Cardiac muscle cell (in vitro differentiated cells and primary cell): ENCODE measurements around the gene SNRPD3. TPM values are rescaled to one million over a fixed set of nuclear protein-coding genes. Genes with fewer than 3 reads are reported as not detected.
A peak's percentile ranks its signal among the peaks of the same experiment; 100 is the strongest.
"Not testable (repeated sequence)": the region's sequence is repeated elsewhere in the genome, so short reads cannot be mapped to it uniquely, and the experiment has no call there.

Experiments used
- DNase-seq, 2 donors: peaks; one replicate each; pipeline versions ENCODE4 v3.0.0 to v3.0.0-alpha.2; 2010 to 2017; ENCODE audit warnings: low read depth in 1 of 2, low spot score in 1 of 2
- H3K27ac ChIP-seq: fragments of 200-600 bp; sonication (generic); 2 replicates; pipeline ENCODE4 v1.5.1; 2016
- H3K27me3 ChIP-seq: fragments of 200-600 bp; sonication (generic); 2 replicates; pipeline ENCODE4 v1.6.0; 2016; ENCODE audit warnings: control low read depth
- H3K36me3 ChIP-seq: fragments of 200-600 bp; sonication (generic); 2 replicates; pipeline ENCODE4 v1.5.1; 2016; ENCODE audit warnings: control low read depth
- H3K4me1 ChIP-seq: fragments of 200-600 bp; sonication (generic); 2 replicates; pipeline ENCODE4 v1.8.1; 2017; ENCODE audit warnings: low read depth, mild to moderate bottlenecking, mixed run types
- H3K4me3 ChIP-seq: fragments of 200-600 bp; sonication (generic); 2 replicates; pipeline ENCODE4 v1.5.1; 2016; ENCODE audit warnings: mild to moderate bottlenecking
- H3K9me3 ChIP-seq: fragments of 200-600 bp; sonication (generic); 2 replicates; pipeline ENCODE4 v1.5.1; 2017; ENCODE audit warnings: low read depth, mild to moderate bottlenecking, control low read depth
- CTCF ChIP-seq: IDR thresholded peaks from 2 replicates; pipeline ENCODE4 v1.5.1; 2012; ENCODE audit warnings: low read depth, mild to moderate bottlenecking, low read length
- polyA plus RNA-seq: library from polyadenylated mRNA; unstranded; fragments of >200 nt; fragmentation: Nextera tagmentation; extraction: Ambion mirVana; gene quantifications from 2 replicates; pipeline ENCODE4 v1.2.1, GENCODE V29; 2016
- total RNA-seq: library from RNA; depleted of rRNA; stranded (reverse); fragments of >200 nt; gene quantifications from 2 replicates; pipeline ENCODE4 v1.2.3, GENCODE V29; 2016

Gene SNRPD3
- total and polyA plus RNA-seq, 2 experiments from 2014 or later = 119 to 222 TPM

DNA sequence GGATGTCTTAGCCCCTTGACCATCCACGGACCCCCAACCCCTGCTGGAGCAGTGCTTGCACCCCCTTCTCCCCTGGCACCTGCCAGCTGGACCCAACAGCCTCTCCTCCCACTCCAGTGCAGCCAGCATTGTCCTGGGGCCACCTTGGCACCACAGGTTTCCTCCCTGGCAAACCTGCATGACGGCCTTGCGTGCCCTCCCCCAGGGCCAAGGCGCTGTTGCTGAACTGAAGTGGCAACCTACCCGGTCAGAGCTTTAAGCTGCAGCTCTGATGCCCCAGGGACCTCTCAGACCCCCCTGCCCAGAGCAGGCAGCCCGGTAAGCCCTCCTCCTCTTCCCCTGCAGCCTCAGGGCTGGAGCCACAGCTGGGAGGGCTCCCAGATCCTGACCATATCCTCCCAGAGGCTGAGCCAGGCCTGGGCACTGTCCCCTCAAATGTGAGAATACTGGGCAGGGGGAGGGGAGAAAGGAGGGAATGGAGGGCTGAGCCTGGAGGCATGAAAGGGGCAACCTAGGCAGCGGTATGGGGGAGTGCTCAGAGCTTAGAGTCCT lies 38.8 kb downstream of the SNRPD3 start:
- TF ChIP-seq CTCF = no peak
- H3K36me3 ChIP-seq = no peaks in the 10 kb centered on the region
- no peaks in the 10 kb centered on the region for H3K4me1 ChIP-seq
- peak overlapping the region; percentile 17 for H3K27ac ChIP-seq
- H3K4me3 ChIP-seq = no peak overlapping the region
- no peaks in the 10 kb centered on the region for H3K27me3 ChIP-seq
- no peak for DNase-seq
- no peaks in the 10 kb centered on the region for H3K9me3 ChIP-seq

DNA sequence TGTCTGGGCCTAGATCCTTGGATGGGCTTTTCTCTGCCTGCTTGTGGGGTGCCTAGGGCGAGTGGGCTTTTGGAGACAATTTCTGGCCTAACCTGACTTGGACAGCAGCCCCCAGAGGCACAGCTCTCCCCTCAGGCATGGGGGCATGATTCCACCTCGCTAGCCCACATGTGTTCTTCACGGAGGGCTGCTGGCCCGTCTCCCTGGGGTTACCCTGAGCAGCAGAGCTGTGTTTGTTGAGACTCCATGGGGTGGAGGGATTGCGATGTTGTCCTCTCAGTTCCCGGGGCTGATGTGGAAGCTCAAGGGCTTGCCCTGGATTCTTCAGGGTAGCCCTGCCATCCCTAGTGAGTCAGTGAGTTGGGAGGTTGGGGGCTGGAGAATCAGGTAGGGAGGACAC lies 39.4 kb downstream of the SNRPD3 start:
- H3K36me3 ChIP-seq = no peaks in the 10 kb centered on the region
- DNase-seq = no peak
- H3K4me3 ChIP-seq = no peak overlapping the region
- H3K9me3 ChIP-seq = no peaks in the 10 kb centered on the region
- H3K27me3 ChIP-seq = no peaks in the 10 kb centered on the region
- TF ChIP-seq CTCF = no peak
- H3K27ac ChIP-seq = no peak overlapping the region
- no peaks in the 10 kb centered on the region for H3K4me1 ChIP-seq

DNA sequence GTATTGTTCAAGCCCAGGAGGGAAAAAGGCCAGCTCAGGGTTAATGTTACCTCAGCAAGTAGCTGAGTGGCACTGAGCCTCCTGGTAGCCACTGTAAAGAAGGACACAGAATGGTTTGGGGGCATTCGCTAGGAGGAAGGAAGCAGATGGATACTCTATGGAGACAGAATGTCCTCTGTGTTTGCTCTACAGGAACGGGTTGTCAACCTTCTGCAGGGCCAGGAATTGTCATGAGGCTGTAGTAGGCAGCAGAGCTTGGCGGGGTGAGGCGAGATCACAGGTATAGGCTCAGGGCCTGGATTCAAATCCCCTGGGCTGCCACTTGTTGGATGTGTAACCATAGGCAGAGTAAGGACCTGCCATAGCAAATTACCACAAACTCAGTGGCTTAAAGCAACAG lies 40.1 kb downstream of the SNRPD3 start:
- no peak overlapping the region for H3K27ac ChIP-seq
- no peaks in the 10 kb centered on the region for H3K9me3 ChIP-seq
- no peaks in the 10 kb centered on the region for H3K36me3 ChIP-seq
- H3K4me3 ChIP-seq = no peak overlapping the region
- H3K27me3 ChIP-seq = no peaks in the 10 kb centered on the region
- no peak for DNase-seq
- no peaks in the 10 kb centered on the region for H3K4me1 ChIP-seq
- no peak for TF ChIP-seq CTCF

DNA sequence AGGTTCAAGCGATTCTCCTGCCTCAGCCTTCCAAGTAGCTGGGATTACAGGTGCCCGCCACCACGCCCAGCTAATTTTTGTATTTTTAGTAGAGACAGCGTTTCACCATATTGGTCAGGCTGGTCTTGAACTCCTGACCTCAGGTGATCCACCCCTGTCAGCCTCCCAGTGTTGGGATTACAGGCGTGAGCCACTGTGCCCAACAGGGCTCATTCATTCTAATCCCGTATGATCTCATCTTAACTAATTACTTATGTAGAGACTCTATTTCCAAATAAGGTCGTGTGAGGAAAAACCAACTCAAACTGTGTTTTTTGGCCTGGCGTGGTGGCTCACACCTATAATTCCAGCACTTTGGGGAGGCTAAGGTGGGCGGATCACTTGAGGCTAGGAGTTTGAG lies 41.3 kb downstream of the SNRPD3 start:
- H3K9me3 ChIP-seq, H3K27ac ChIP-seq, H3K4me1 ChIP-seq, DNase-seq, H3K27me3 ChIP-seq, H3K36me3 ChIP-seq, H3K4me3 ChIP-seq: not testable (repeated sequence)

GRCh38 chr22:24599514-24599913 lies 43.7 kb downstream of the SNRPD3 start:
- Histone ChIP-seq H3K27me3 (no peaks in the 10 kb centered on the region), H3K9me3 (no peaks in the 10 kb centered on the region), H3K4me1 (peaks cover 15% of the 10 kb centered on the region), H3K4me3 (no peak overlapping the region), H3K36me3 (no peaks in the 10 kb centered on the region), H3K27ac (no peak overlapping the region)
- no peak for TF ChIP-seq CTCF
- DNase-seq = no peak

GRCh38 chr22:24599958-24600715 lies 44.3 kb downstream of the SNRPD3 start:
- not testable (repeated sequence) for H3K27ac ChIP-seq, H3K36me3 ChIP-seq, H3K9me3 ChIP-seq, H3K4me3 ChIP-seq, H3K27me3 ChIP-seq
- peak in 1 of 2 donors; percentile 38 for DNase-seq
- H3K4me1 ChIP-seq = peaks cover 15% of the 10 kb centered on the region
